Measurements from ENCODE around the gene INCENP.

The INCENP gene

DNA sequence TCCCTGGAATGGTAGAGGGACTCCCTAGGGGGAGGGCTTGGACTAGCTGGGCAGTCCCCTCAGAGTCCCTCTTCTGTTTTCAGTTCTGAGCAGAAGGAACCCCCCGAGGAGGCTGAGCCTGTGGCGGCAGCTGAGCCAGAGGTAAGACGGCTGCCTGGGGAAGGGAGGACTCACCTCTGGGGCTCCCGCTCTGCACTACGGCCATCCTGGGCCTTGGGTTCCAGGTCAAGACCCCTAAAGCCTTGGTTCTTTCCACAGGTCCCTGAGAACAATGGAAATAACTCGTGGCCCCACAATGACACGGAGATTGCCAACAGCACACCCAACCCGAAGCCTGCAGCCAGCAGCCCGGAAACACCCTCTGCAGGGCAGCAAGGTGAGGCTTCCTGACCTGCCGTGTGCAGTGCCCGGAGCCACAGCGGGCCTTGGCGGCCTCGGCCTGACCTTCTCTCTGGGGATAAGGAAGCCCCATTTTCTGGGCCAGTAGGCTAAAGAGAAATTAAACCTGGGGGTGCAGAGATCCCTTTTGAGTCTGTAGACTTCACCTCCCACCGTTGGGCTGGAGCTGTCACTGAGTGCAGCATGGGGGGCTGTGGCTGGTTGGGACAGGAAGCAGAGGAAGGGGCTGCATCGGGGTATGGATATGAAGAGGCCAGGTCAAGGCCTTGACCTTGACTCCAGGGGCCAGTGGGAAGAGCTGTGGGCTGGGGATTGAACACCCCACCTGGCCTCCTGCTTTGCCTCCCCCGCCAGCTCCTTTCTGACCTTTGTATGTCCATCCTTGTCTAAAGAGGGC is 15.0 kb downstream of the INCENP start:
- ATAC-seq (replicated peaks; ENCODE audit: extremely low read depth, poor library complexity, severe bottlenecking) (no peak), DNase-seq (ENCODE audit: low spot score in 2 of 2) (peak in 1 of 2 donors; percentile 2)
- H3K27me3 Mint-ChIP-seq = no peaks in the 10 kb centered on the region
- H3K9me3 Mint-ChIP-seq = no peaks in the 10 kb centered on the region
- H3K4me3 Mint-ChIP-seq = no peak overlapping the region
- peaks cover 5% of the 10 kb centered on the region for H3K4me1 Mint-ChIP-seq
- H3K27ac Mint-ChIP-seq (ENCODE audit: low read depth) = no peak overlapping the region
- peaks cover 13% of the 10 kb centered on the region for H3K36me3 Mint-ChIP-seq (ENCODE audit: insufficient read depth)

- ATAC-seq (replicated peaks; ENCODE audit: extremely low read depth, poor library complexity, severe bottlenecking) (no peak), DNase-seq (ENCODE audit: low spot score in 2 of 2) (peak in 1 of 2 donors; percentile 11)
- Mint-ChIP-seq H3K27me3 (no peaks in the 10 kb centered on the region), H3K4me3 (no peak overlapping the region), H3K4me1 (peaks cover 3% of the 10 kb centered on the region), H3K36me3 (ENCODE audit: insufficient read depth) (peaks cover 13% of the 10 kb centered on the region), H3K9me3 (no peaks in the 10 kb centered on the region), H3K27ac (ENCODE audit: low read depth) (no peak overlapping the region)
These were observed 15.9 kb downstream of the INCENP start for GRCh38 chr11:62139526-62140303.

DNA sequence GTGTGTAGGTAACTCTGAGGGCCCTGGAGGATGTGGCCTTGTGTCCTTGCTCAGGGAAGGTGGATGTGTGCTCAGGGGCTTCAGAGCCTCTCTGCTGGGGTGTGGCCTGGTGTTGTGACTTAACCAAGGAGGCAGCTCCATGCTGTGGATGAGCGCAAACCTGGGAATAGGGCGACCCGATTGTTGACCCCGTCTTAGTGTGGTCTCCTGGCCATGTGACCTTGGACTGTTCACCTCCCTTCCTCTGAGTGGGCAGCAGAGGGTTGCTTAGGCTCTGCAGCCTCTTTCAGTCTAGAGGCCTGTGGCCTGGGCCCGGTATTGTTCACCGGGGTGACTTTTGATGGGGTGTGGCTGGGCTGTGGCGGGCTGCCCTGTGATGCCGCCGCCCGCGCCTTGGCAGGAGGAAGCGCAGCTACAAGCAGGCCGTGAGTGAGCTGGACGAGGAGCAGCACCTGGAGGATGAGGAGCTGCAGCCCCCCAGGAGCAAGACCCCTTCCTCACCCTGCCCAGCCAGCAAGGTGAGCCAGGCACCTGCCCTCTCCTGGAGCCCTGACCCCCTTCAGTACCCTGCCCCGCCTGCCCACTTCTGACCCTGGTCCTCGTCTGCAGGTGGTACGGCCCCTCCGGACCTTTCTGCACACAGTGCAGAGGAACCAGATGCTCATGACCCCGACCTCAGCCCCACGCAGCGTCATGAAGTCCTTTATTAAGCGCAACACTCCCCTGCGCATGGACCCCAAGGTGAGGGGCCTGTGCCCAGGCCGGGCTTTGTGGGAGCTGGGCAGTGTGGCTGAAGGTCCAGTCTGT is 16.7 kb downstream of the INCENP start:
- H3K36me3 Mint-ChIP-seq (ENCODE audit: insufficient read depth) = peaks cover 13% of the 10 kb centered on the region
- no peaks in the 10 kb centered on the region for H3K27me3 Mint-ChIP-seq
- peak overlapping the region; percentile 16 for H3K27ac Mint-ChIP-seq (ENCODE audit: low read depth)
- ATAC-seq (replicated peaks; ENCODE audit: extremely low read depth, poor library complexity, severe bottlenecking) (no peak), DNase-seq (ENCODE audit: low spot score in 2 of 2) (peak in 1 of 2 donors; percentile 11)
- H3K4me1 Mint-ChIP-seq = no peaks in the 10 kb centered on the region
- no peak overlapping the region for H3K4me3 Mint-ChIP-seq
- H3K9me3 Mint-ChIP-seq = no peaks in the 10 kb centered on the region

DNA sequence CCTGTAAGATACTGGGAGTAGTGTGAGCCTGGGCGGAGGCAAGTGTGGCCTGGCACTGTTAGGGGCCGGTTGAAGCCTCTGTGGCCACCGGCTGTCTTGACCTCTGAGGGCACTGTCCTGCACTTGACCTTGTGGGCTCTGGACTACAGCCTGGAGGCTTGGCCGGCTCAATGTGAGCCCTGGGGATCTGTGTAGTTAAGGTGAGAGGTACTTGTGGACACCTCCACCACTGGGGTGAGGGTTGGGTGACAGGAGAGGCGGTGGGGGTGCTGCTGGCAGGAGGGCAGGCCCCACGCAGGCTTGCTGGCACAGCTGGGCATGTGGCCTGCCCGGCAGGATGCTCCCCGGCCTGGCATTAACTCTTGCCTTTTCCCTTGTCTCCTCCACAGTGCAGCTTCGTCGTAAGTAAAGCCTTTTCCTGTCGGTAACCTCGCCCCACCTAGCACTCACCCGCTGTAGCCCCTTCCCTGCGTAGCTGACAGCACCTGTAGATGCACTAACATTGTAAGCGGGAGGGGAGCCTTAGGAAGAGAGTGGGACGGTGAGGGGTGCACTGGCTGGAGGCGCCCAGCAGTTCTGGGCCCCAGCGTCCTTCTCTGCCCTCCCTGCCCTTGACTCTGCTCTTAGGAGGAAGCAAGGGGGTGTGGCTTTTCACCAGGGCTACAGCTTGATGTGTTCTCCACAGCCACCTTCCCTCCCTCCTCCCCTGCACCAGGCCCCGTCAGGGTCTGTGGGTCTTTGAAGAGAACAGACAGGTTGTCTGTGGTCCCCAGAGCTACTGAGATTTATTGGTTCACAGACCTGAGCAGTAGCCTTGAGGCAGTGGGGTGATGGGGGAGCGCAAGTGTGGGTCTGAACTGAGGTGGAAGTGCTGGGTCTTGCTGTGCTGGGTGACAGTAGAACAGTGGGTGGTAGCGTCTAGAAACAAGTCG is 17.6 kb downstream of the INCENP start:
- Mint-ChIP-seq H3K36me3 (ENCODE audit: insufficient read depth) (peaks cover 16% of the 10 kb centered on the region), H3K9me3 (no peaks in the 10 kb centered on the region), H3K4me3 (no peak overlapping the region)

DNA sequence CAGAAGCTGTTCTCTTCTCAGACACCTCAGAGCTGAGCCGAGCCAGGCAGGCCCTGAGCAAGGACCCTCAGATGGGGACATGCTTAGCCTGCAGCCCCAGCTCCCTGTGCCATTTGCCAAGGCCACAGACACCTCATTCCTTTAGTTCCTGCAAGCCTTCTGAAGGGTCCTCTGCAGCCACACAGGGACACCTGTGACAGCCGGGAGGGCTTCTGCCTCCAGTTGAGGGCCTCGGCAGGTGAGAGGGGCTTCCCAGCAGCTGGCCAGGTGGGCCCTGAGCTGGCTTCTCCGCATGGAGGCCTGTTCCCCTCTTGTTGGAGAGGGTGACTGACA is 18.2 kb downstream of the INCENP start:
- ATAC-seq (replicated peaks; ENCODE audit: extremely low read depth, poor library complexity, severe bottlenecking) (no peak), DNase-seq (ENCODE audit: low spot score in 2 of 2) (peak in 1 of 2 donors; percentile 10)
- H3K4me1 Mint-ChIP-seq = peaks cover 4% of the 10 kb centered on the region
- H3K9me3 Mint-ChIP-seq = no peaks in the 10 kb centered on the region
- peaks cover 18% of the 10 kb centered on the region for H3K36me3 Mint-ChIP-seq (ENCODE audit: insufficient read depth)
- no peak overlapping the region for H3K27ac Mint-ChIP-seq (ENCODE audit: low read depth)
- H3K4me3 Mint-ChIP-seq = no peak overlapping the region
- H3K27me3 Mint-ChIP-seq = no peaks in the 10 kb centered on the region

More for the DNA sequence above, 17.6 kb downstream of the INCENP start:
- H3K27ac Mint-ChIP-seq (ENCODE audit: low read depth) = peak overlapping the region; percentile 16
- ATAC-seq (replicated peaks; ENCODE audit: extremely low read depth, poor library complexity, severe bottlenecking) = no peak
- H3K4me1 Mint-ChIP-seq = peaks cover 2% of the 10 kb centered on the region
- DNase-seq (ENCODE audit: low spot score in 2 of 2) = peak in 1 of 2 donors; percentile 12
- no peaks in the 10 kb centered on the region for H3K27me3 Mint-ChIP-seq

DNA sequence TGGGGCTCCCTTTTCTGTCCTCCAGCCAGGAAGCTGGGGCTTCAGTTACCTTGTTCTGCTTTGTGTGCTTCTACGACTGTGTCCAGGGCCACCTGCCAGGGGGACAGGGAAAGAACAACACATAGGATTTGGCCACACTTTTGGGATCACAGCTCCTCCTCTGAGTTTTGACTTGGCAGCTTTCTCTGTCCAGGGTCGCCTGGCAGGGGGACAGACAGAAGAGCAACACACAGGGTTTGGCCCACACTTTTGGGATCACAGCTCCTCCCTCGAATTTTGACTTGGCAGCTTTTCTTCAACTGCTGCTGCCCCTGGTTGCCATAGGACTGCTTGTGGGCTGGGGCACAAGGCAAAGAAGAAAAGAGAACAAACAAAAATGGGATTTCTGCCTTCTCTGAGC is 19.1 kb downstream of the INCENP start:
- Mint-ChIP-seq H3K27me3 (no peaks in the 10 kb centered on the region), H3K9me3 (no peaks in the 10 kb centered on the region), H3K4me1 (peaks cover 4% of the 10 kb centered on the region), H3K4me3 (no peak overlapping the region), H3K27ac (ENCODE audit: low read depth) (no peak overlapping the region), H3K36me3 (ENCODE audit: insufficient read depth) (peaks cover 17% of the 10 kb centered on the region)
- ATAC-seq (replicated peaks; ENCODE audit: extremely low read depth, poor library complexity, severe bottlenecking) (no peak), DNase-seq (ENCODE audit: low spot score in 2 of 2) (no peak)

DNA sequence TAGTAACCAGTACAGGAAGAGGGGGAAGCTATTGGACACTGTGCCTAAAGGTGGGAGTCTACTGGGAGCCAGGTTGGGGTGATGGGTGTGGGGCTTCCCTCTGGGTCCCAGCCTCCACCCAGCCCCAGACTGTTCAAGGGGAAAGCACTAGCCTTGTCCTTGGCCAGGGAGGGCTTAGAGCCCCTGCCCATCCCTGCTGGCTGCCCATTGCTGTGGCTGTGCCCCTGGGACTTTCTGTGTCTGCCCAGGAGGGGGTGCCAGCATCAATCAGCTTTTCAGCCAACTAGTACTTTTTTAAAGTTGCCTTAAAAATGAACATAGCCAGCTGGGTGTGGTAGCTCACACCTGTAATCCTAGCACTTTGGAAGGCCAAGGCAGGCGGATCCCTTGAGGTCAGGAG is 19.9 kb downstream of the INCENP start:
- Mint-ChIP-seq H3K9me3 (no peaks in the 10 kb centered on the region), H3K27ac (ENCODE audit: low read depth) (no peak overlapping the region), H3K36me3 (ENCODE audit: insufficient read depth) (peaks cover 17% of the 10 kb centered on the region), H3K27me3 (no peaks in the 10 kb centered on the region), H3K4me1 (peaks cover 4% of the 10 kb centered on the region), H3K4me3 (no peak overlapping the region)
- DNase-seq (ENCODE audit: low spot score in 2 of 2) (peak in 1 of 2 donors; percentile 8), ATAC-seq (replicated peaks; ENCODE audit: extremely low read depth, poor library complexity, severe bottlenecking) (no peak)

- Mint-ChIP-seq H3K27me3 (no peaks in the 10 kb centered on the region), H3K9me3 (no peaks in the 10 kb centered on the region), H3K4me3 (no peak overlapping the region), H3K4me1 (peaks cover 4% of the 10 kb centered on the region), H3K36me3 (ENCODE audit: insufficient read depth) (peaks cover 17% of the 10 kb centered on the region), H3K27ac (ENCODE audit: low read depth) (no peak overlapping the region)
- no peak for ATAC-seq (replicated peaks; ENCODE audit: extremely low read depth, poor library complexity, severe bottlenecking)
- DNase-seq (ENCODE audit: low spot score in 2 of 2) = peak in 1 of 2 donors; percentile 5
These were observed 20.9 kb downstream of the INCENP start for GRCh38 chr11:62144641-62145255.

DNA sequence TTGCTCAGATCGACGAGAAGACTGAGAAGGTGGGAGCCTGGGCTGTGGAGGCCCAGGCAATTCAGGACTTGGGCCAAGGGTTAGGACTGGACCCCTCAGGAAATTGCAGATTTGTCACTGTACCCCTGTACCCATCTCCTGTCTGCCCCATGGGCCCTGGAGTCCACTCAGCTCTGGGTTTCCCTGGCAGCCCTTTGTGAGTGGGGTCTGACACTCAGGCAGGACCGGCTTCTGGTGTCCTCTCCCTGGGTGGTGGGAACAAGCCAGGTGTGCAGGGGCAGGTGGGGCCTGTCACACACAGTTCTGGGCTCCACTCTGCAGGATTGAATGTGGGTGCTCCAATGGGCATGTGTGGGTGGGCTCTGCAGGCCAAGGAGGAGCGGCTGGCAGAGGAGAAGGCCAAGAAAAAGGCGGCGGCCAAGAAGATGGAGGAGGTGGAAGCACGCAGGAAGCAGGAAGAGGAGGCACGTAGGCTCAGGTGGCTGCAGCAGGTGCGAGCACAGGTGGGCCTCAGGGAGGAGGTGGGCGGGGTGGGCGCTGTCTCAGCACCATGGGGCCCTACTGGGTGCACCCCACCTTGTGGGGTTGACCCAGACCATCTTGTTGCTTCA is 21.6 kb downstream of the INCENP start:
- H3K27ac Mint-ChIP-seq (ENCODE audit: low read depth) = no peak overlapping the region
- no peaks in the 10 kb centered on the region for H3K27me3 Mint-ChIP-seq
- peaks cover 4% of the 10 kb centered on the region for H3K4me1 Mint-ChIP-seq
- ATAC-seq (replicated peaks; ENCODE audit: extremely low read depth, poor library complexity, severe bottlenecking) (no peak), DNase-seq (ENCODE audit: low spot score in 2 of 2) (peak in 1 of 2 donors; percentile 11)
- peaks cover 18% of the 10 kb centered on the region for H3K36me3 Mint-ChIP-seq (ENCODE audit: insufficient read depth)
- no peak overlapping the region for H3K4me3 Mint-ChIP-seq
- no peaks in the 10 kb centered on the region for H3K9me3 Mint-ChIP-seq

DNA sequence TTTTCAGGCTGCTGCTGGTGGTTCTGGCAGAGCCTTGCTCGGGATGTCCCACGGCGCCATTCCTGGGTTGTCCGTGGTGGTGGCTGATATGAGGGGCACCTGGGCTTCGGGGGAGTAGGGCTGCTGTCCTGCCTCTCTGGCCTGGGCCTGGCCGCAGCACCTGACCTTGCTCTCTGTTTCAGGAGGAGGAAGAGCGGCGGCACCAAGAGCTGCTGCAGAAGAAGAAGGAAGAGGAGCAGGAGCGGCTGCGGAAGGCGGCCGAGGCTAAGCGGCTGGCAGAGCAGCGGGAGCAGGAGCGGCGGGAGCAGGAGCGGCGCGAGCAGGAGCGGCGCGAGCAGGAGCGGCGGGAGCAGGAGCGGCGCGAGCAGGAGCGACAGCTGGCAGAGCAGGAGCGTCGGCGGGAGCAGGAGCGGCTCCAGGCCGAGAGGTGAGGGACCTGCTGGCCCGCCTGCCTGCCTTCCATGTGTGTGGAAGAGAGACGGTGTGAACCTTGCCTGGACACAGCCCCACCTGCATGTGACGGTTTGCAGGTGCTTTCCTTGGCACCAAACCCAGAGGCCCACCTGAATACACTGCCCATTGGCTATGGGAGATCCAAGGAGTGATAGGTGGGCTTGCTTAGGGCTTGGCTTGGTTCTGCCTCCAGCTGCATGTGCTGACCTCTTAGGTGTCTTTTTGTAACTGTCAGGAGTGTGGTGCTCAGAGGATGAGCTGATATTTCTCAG is 22.8 kb downstream of the INCENP start:
- no peak for ATAC-seq (replicated peaks; ENCODE audit: extremely low read depth, poor library complexity, severe bottlenecking)
- peaks cover 17% of the 10 kb centered on the region for H3K36me3 Mint-ChIP-seq (ENCODE audit: insufficient read depth)
- no peak overlapping the region for H3K27ac Mint-ChIP-seq (ENCODE audit: low read depth)
- no peak overlapping the region for H3K4me3 Mint-ChIP-seq
- H3K9me3 Mint-ChIP-seq = no peaks in the 10 kb centered on the region
- peak in 1 of 2 donors; percentile 10 for DNase-seq (ENCODE audit: low spot score in 2 of 2)
- peaks cover 4% of the 10 kb centered on the region for H3K4me1 Mint-ChIP-seq
- no peaks in the 10 kb centered on the region for H3K27me3 Mint-ChIP-seq

DNA sequence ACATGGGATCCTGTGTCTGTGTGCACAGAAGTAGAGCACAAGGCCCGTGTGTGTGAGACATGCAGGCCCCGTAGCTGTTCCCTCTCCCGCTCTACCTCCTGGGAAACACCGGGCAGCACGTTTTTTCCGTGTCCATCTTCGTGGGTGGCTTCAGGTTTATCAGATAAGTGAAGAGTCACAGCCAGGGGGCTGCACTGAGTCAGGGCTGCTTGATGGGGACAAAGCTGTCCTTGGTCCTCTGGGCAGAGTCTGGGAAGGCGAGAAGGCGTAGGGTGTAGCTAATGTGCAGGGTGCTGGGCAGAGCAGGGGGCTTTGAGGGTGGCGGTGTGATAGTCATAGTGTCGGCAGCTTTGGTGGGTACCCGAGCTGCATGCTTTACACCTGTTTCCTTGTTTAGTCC is 23.7 kb downstream of the INCENP start:
- Mint-ChIP-seq H3K4me3 (no peak overlapping the region), H3K27me3 (no peaks in the 10 kb centered on the region), H3K27ac (ENCODE audit: low read depth) (no peak overlapping the region), H3K4me1 (peaks cover 4% of the 10 kb centered on the region), H3K9me3 (no peaks in the 10 kb centered on the region), H3K36me3 (ENCODE audit: insufficient read depth) (peaks cover 15% of the 10 kb centered on the region)
- ATAC-seq (replicated peaks; ENCODE audit: extremely low read depth, poor library complexity, severe bottlenecking) (no peak), DNase-seq (ENCODE audit: low spot score in 2 of 2) (peak in 1 of 2 donors; percentile 8)
